HG02852 (cell line): ENCODE data around the gene ZNF592.
"Not testable (repeated sequence)": the region's sequence is repeated elsewhere in the genome, so short reads cannot be mapped to it uniquely, and the experiment has no call there.

Source experiments
- ATAC-seq: cut with Tn5 transposase; IDR thresholded peaks from one replicate; pipeline ENCODE4 v1.9.1; 2021; ENCODE audit warnings: mild to moderate bottlenecking, moderate library complexity; ENCODE audit not compliant: unreplicated experiment

ZNF592 gene

GRCh38 chr15:84740691-84741090 is 7.7 kb upstream of the ZNF592 start:
- ATAC-seq = no peak

- no peak for ATAC-seq
Observed at GRCh38 chr15:84741121-84741520, 7.3 kb upstream of the ZNF592 start.

DNA sequence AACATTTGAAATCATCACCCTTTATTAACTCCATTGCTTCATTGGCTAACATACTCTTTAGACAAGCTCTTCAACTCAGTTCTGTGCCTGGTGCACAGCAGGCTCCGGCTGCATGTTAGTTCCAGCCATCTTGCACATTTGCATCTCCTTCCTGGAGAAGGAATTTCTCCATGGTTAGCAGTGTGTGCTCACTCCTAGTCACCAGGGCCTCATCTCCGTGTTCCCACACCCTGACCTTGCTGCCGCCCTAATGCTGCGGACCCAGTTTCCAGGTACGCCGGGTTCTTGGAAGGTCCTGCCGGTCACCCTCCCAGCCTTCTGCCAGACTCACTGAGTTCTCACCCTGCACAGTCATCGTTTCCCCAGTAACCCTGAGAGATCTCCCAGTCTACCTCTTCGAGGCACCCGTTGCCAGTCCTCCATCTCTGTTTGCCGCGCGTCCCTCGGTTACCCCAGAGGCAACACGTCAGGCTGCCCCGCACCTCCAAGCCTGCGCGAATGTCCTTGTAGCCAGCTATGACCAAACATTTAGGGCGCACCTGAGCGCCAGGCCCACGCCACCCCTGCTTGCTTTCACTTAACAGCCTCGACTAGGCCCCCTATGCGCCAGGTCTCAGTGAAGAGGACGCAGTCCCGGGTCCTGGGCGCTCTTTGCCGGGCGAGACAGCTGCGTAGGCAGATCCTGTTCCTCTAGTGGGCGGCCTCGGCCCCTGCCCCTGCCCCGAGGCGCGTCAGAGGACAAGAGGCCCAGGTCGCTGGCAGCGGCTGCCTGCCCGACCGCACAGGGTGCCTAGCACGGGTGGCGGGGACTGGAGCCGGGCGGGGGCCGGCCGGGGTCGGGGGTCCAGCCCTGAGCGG is 747 bp upstream of the ZNF592 start:
- peak; percentile 43 for ATAC-seq

DNA sequence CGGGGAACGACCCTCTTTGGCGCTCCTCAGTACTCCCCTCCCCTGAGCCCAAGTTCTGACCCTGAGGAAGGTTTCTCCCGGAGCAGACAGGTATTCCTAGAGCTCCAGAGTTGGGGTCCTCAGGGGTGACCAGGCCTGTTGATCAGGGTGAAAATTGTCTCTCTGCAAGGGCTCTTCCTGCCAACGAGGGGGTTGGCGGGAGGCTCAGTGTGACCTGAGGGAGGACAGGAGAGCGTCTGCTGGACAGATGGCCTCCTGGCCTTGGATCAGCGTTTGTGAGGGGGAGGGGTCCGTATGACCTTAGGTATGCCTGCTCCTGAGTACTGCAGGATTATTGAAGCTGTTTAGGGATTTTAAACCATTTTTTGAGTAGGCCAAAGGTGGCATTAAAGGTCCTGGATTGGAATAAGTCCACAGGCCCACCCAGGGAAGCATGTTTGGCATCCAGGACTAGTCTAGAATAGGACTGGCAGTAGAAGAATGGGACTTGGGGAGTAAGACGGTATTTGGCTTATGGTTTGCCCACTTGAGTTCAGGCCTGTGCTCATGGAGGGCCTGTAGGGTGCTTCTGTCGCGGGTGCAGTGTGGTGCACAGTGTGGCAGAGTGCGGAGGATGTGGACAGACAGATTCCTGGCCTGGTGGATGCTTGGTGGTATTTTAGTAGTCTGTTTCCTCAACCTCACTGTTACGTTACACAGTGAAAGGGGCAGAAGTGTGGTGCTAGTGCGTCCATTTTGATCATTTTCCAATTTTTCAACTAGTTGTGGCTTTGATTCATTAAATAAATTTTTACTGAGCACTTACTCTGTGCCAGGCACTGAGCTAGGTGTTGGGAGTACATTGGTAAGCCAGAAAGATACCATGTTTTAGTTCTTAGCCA is 959 bp downstream of the ZNF592 start:
- no peak for ATAC-seq

GRCh38 chr15:84750583-84751092 is 2.2 kb downstream of the ZNF592 start:
- peak; percentile 26 for ATAC-seq

DNA sequence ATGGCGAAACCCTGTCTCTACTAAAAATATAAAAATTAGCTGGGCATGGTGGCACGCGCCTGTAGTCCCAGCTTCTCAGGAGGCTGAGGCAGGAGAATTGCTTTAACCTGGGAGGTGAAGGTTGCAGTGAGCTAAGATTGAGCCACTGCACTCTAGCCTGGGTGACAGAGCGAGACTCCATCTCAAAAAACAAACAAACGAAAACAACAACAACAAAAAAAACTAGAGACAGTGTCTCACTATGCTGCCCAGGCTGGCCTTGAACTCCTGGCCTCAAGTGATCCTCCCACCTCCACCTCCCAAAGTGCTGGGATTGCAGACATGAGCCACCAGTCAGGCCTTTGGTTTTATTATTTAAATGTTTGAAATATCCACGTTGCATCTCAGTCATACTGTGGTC is 3.3 kb downstream of the ZNF592 start:
- ATAC-seq = not testable (repeated sequence)

DNA sequence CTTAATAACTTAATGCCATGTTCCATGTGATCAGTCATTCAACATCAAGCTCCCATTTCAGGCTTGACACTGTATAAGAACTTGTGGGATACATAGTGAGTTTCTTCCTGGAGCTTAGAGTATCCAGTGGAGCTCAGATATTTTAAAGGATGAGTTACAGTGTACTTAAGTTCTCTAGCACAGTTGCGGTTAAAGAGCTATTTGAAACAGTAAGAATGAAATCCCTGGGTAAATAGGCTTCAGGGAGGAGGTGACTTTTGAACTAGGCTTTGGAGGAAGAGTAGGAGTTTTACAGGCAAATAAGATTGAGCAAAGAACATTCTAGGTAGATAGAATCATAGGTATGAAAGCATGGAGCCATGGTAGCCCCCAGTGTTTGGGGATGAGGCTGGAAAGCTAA is 3.8 kb downstream of the ZNF592 start:
- ATAC-seq = no peak

DNA sequence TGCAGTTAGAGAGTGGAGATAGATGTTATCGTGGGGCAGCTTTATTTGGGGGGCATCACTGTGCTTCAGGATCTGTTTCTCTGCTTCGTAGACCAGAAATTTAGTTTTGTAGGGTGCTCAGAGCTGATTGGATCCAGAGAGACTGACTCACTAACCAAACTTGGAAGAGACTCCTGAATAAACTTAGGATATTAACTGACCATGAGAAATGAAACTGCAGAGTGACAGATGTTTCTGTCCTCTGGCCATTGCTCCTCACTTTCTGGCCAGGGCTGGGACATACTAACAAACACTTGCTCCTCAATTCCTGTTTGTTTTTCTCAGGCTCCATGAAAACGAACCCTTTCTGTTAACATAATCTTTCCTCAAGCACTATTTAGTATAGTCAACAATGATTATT is 4.3 kb downstream of the ZNF592 start:
- no peak for ATAC-seq

- not testable (repeated sequence) for ATAC-seq
Observed at GRCh38 chr15:84754889-84755288, 6.5 kb downstream of the ZNF592 start.

- ATAC-seq = no peak
Observed at GRCh38 chr15:84755736-84756527, 7.5 kb downstream of the ZNF592 start.

DNA sequence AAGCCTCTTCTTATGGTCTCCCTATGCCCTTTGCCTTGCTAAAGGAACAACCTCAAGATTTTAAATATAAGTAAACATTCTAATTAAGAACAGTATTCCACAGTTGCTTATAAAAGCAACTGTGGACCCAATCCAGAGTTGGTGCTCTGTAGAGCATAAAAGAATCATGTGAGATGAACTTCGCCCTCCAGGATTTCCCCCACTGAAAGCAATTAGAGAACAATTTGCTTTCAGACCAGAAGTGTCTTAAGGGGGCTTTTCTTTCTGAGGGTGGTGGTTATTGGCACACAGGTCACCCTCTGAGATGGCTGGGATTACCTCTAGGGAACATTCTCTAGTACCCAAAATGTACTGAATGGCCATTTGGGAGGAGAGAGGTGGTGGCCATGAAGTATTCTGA is 10.6 kb downstream of the ZNF592 start:
- ATAC-seq = no peak

- no peak for ATAC-seq
Observed at GRCh38 chr15:84760219-84760618, 11.8 kb downstream of the ZNF592 start.

DNA sequence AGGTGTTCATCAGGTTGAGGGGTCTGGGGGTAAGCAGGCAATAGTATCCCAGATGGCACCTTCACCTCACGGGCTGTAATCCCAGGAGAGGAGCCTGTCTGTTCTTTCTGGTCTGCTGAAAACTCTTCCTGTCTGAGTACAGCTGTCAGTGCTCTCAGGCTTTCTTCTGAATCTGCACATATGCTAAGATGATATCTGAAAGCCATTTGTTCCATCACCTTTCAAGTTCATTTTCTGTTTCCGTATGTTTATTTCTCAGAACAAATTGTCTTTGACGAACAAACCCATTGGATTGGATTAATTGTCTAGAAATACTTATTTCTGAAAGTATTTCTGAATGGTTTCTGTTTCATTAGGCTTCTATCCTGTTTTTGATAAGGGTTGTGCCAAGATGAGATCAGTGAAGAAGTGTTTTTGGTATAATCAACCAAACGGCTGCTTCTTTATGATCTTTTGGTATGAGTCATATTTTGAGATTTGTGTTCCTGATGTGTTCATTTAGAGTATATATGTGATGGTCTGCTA is 13.3 kb downstream of the ZNF592 start:
- ATAC-seq = no peak

DNA sequence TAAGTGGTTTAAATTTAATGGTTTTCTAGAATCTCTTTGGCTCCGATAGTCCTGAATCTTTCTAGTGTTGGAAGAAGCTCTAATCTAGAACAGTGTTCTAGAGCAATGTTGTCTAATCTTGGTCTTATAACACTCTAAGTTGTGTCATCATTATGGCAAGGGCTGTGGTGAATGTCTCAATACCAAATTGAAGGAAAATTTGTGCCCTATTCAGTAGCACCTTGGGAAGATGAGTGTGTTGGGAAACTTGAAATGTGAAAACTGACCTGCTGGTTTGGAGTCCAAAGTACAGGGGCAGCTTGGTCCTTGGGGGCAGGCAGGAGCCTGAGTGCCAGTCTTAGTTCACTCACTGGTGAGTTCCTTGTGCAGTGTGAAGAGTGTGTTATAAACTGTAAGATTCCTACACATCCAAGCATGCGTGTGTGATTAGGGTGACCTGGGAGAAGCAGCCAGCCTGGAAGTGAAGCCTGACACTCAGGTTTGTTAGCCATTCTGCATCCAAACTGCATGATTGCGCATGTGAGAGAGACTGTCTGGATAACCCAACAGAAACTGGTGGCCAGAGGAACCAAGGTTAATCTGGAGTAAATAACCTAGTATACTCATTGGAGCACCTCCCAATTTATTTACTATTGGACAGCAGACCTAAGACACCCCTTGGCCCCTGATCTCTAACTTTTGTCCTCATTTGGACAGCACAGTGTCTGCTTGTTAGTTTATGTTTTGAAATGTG is 14.6 kb downstream of the ZNF592 start:
- no peak for ATAC-seq

- ATAC-seq = no peak
Observed at GRCh38 chr15:84764585-84764984, 16.2 kb downstream of the ZNF592 start.

GRCh38 chr15:84764989-84765388 is 16.6 kb downstream of the ZNF592 start:
- no peak for ATAC-seq

GRCh38 chr15:84765675-84766074 is 17.3 kb downstream of the ZNF592 start:
- no peak for ATAC-seq

GRCh38 chr15:84766461-84767035 is 18.2 kb downstream of the ZNF592 start:
- ATAC-seq = no peak

GRCh38 chr15:84772031-84772430 is 23.6 kb downstream of the ZNF592 start:
- ATAC-seq = no peak

DNA sequence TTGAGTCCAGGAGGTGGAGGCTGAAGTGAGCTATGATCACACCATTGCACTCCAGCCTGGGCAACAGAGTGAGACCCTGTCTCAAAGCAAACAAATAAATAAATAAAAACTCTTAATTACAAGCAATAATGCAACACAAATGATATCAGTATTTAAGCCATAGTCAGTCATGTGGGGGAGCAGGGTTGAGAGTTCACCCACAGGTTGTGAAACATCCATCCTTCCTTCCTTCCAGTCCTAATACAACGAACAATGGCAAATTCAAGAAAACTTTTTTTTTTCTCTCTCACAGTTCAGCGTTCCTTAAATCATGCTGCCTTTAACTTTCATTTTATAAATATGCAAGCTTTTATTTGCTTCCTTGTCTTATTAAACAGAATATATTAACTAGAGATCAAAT is 24.1 kb downstream of the ZNF592 start:
- no peak for ATAC-seq
